Measurements from ENCODE around the gene UST.

GRCh38 chr6:149062653-149063348 is 316.0 kb downstream of the UST start:
- no peak for TF ChIP-seq CTCF (conservative IDR thresholded peaks at IDR 0.05; ENCODE audit: low read length)
- no peak for TF ChIP-seq EZH2phosphoT487 (IDR thresholded peaks at IDR 0.05; ENCODE audit: borderline replicate concordance)

Measured in Loucy (cell line).